Measurements from ENCODE around the gene UNKL.

UNKL gene

GRCh38 chr16:1377406-1378010 is 37.0 kb downstream of the UNKL start:
- no peak for DNase-seq (ENCODE audit: low read depth in 3 of 3)

GRCh38 chr16:1375741-1376410 is 38.6 kb downstream of the UNKL start:
- no peak for DNase-seq (ENCODE audit: low read depth in 3 of 3)

- DNase-seq (ENCODE audit: low read depth in 3 of 3) = no peak
Observed at GRCh38 chr16:1375298-1375640, 39.2 kb downstream of the UNKL start.

GRCh38 chr16:1374418-1375297 is 39.8 kb downstream of the UNKL start:
- DNase-seq (ENCODE audit: low read depth in 3 of 3) = no peak

- DNase-seq (ENCODE audit: low read depth in 3 of 3) = no peak
Observed at GRCh38 chr16:1372292-1372950, 42.1 kb downstream of the UNKL start.

GRCh38 chr16:1371054-1371978 is 43.2 kb downstream of the UNKL start:
- no peak for DNase-seq (ENCODE audit: low read depth in 3 of 3)

- no peak for DNase-seq (ENCODE audit: low read depth in 3 of 3)
Observed at GRCh38 chr16:1367486-1368174, 46.9 kb downstream of the UNKL start.

GRCh38 chr16:1366712-1367299 is 47.7 kb downstream of the UNKL start:
- no peak for DNase-seq (ENCODE audit: low read depth in 3 of 3)

GRCh38 chr16:1366060-1366711 is 48.3 kb downstream of the UNKL start:
- no peak for DNase-seq (ENCODE audit: low read depth in 3 of 3)

GRCh38 chr16:1364510-1364909 is 50.0 kb downstream of the UNKL start:
- no peak for DNase-seq (ENCODE audit: low read depth in 3 of 3)

- peak; percentile 43 to 66 (median 50) for DNase-seq (ENCODE audit: low read depth in 3 of 3)
Observed at GRCh38 chr16:1363501-1364041, 50.9 kb downstream of the UNKL start.

GRCh38 chr16:1362807-1363206 is 51.7 kb downstream of the UNKL start:
- no peak for DNase-seq (ENCODE audit: low read depth in 3 of 3)

- no peak for DNase-seq (ENCODE audit: low read depth in 3 of 3)
Observed at GRCh38 chr16:1361685-1362360, 52.7 kb downstream of the UNKL start.

GRCh38 chr16:1357906-1358566 is 56.5 kb downstream of the UNKL start:
- DNase-seq (ENCODE audit: low read depth in 3 of 3) = no peak

GRCh38 chr16:1356061-1356900 is 58.2 kb downstream of the UNKL start:
- DNase-seq (ENCODE audit: low read depth in 3 of 3) = no peak

GRCh38 chr16:1355591-1355990 is 58.9 kb downstream of the UNKL start:
- no peak for DNase-seq (ENCODE audit: low read depth in 3 of 3)

- no peak for DNase-seq (ENCODE audit: low read depth in 3 of 3)
Observed at GRCh38 chr16:1354815-1355540, 59.5 kb downstream of the UNKL start.
